HepG2 (cell line): Measurements from ENCODE around the gene PROC. TPM values are rescaled to one million over a fixed set of nuclear protein-coding genes. Genes with fewer than 3 reads are reported as not detected.
A peak's percentile ranks its signal among the peaks of the same experiment; 100 is the strongest.

Experiments used
- ATF1 ChIP-seq: IDR thresholded peaks from 2 replicates; pipeline ENCODE4 v1.6.1; 2016; ENCODE audit warnings: mild to moderate bottlenecking, control low read depth
- EEA1 ChIP-seq: sonication (generic); formaldehyde crosslinking; IDR thresholded peaks from 2 replicates; pipeline ENCODE4 v1.5.1; 2020; ENCODE audit warnings: mild to moderate bottlenecking, missing genetic modification reagents, borderline replicate concordance
- HNRNPUL1 ChIP-seq: fragments of 200-400 bp; formaldehyde crosslinking; IDR thresholded peaks from 2 replicates; pipeline ENCODE4 v1.6.1; 2017; ENCODE audit warnings: low read depth, mild to moderate bottlenecking, low read length, moderate library complexity
- NCOR1 ChIP-seq: fragments of 200-600 bp; sonication (generic); IDR thresholded peaks from 2 replicates; pipeline ENCODE4 v1.7.0; 2017; ENCODE audit warnings: antibody characterized with exemption, low read length, borderline replicate concordance
- NFE2 ChIP-seq: sonication (generic); formaldehyde crosslinking; IDR thresholded peaks from 2 replicates; pipeline ENCODE4 v1.4.0; 2020; ENCODE audit warnings: missing genetic modification reagents
- PHF20 ChIP-seq: sonication (generic); formaldehyde crosslinking; IDR thresholded peaks from 2 replicates; pipeline ENCODE4 v1.5.0; 2020; ENCODE audit warnings: mild to moderate bottlenecking, missing genetic modification reagents
- STAG1 ChIP-seq: sonication (generic); formaldehyde crosslinking; IDR thresholded peaks from 2 replicates; pipeline ENCODE4 v1.4.0; 2020; ENCODE audit warnings: missing genetic modification reagents
- TARDBP ChIP-seq: sonication (generic); formaldehyde crosslinking; IDR thresholded peaks from 2 replicates; pipeline ENCODE4 v1.8.0; 2022; ENCODE audit warnings: mild to moderate bottlenecking, missing genetic modification reagents
- ZFX ChIP-seq: sonication (generic); formaldehyde crosslinking; IDR thresholded peaks from 2 replicates; pipeline ENCODE4 v1.4.0; 2020; ENCODE audit warnings: mild to moderate bottlenecking, low read depth, missing genetic modification reagents, moderate library complexity
- ZNF451 ChIP-seq: sonication (generic); formaldehyde crosslinking; IDR thresholded peaks from 2 replicates; pipeline ENCODE4 v1.5.0; 2020; ENCODE audit warnings: mild to moderate bottlenecking, missing genetic modification reagents
- ZNF558 ChIP-seq: sonication (generic); formaldehyde crosslinking; IDR thresholded peaks from 2 replicates; pipeline ENCODE4 v1.9.0; 2022; ENCODE audit warnings: mild to moderate bottlenecking, missing genetic modification reagents, borderline replicate concordance
- polyA plus RNA-seq, 8 experiments: library from polyadenylated mRNA; depleted of rRNA in 3 of 8; stranded (reverse) in 7 of 8; unstranded in 1 of 8; fragments of >200 nt; fragmentation: Illumina TruSeq in 4 of 8; extraction: Trizol in 4 of 8; gene quantifications; 2 replicates each; pipeline versions ENCODE4 v1.2.1 to v1.2.3, GENCODE V29; 2011 to 2016; ENCODE audit warnings: low read depth in 4 of 8, missing spikeins in 1 of 8, mixed read lengths in 1 of 8; ENCODE audit not compliant: insufficient read depth in 1 of 8
- total RNA-seq, 5 experiments: library from RNA; depleted of rRNA; stranded (reverse); fragments of >200 nt; fragmentation: Illumina TruSeq; extraction: Trizol; gene quantifications; 2 replicates each; pipeline ENCODE4 v1.2.3, GENCODE V29; 2016; ENCODE audit warnings: low read depth in 1 of 5
- TF ChIP-seq, protein P1 (sequence below): sonication (generic); formaldehyde crosslinking; IDR thresholded peaks from 2 replicates; pipeline ENCODE4 v1.5.1; 2020; ENCODE audit warnings: missing genetic modification reagents, mild to moderate bottlenecking, borderline replicate concordance
- TF ChIP-seq, protein P2 (sequence below): sonication (generic); formaldehyde crosslinking; IDR thresholded peaks from 2 replicates; pipeline ENCODE4 v1.8.0; 2022; ENCODE audit warnings: mild to moderate bottlenecking, missing genetic modification reagents
- TF ChIP-seq, protein P3 (sequence below): sonication (generic); formaldehyde crosslinking; IDR thresholded peaks from 2 replicates; pipeline ENCODE4 v1.9.0; 2021; ENCODE audit warnings: missing genetic modification reagents, borderline replicate concordance
- TF ChIP-seq, protein P4 (sequence below): sonication (generic); formaldehyde crosslinking; IDR thresholded peaks from 2 replicates; pipeline ENCODE4 v1.4.0; 2020; ENCODE audit warnings: missing genetic modification reagents, mild to moderate bottlenecking, borderline replicate concordance
- TF ChIP-seq, protein P5 (sequence below): sonication (generic); formaldehyde crosslinking; IDR thresholded peaks from 2 replicates; pipeline ENCODE4 v1.4.0; 2020; ENCODE audit warnings: missing genetic modification reagents, borderline replicate concordance
- TF ChIP-seq, protein P6 (sequence below): IDR thresholded peaks from 2 replicates; pipeline ENCODE4 v1.6.1; 2012; ENCODE audit warnings: low read length, improper control_type of control experiment

The PROC gene
- total and polyA plus RNA-seq, 2 of the 13 experiments (the other 11 are each of a cell fraction or from before 2014, with no cell fraction given): 134 to 185 TPM

DNA sequence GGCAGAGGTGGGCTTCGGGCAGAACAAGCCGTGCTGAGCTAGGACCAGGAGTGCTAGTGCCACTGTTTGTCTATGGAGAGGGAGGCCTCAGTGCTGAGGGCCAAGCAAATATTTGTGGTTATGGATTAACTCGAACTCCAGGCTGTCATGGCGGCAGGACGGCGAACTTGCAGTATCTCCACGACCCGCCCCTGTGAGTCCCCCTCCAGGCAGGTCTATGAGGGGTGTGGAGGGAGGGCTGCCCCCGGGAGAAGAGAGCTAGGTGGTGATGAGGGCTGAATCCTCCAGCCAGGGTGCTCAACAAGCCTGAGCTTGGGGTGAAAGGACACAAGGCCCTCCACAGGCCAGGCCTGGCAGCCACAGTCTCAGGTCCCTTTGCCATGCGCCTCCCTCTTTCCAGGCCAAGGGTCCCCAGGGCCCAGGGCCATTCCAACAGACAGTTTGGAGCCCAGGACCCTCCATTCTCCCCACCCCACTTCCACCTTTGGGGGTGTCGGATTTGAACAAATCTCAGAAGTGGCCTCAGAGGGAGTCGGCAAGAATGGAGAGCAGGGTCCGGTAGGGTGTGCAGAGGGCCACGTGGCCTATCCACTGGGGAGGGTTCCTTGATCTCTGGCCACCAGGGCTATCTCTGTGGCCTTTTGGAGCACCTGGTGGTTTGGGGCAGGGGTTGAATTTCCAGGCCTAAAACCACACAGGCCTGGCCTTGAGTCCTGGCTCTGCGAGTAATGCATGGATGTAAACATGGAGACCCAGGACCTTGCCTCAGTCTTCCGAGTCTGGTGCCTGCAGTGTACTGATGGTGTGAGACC, at the start of gene PROC (continued):
- TF ChIP-seq, protein P1, sequence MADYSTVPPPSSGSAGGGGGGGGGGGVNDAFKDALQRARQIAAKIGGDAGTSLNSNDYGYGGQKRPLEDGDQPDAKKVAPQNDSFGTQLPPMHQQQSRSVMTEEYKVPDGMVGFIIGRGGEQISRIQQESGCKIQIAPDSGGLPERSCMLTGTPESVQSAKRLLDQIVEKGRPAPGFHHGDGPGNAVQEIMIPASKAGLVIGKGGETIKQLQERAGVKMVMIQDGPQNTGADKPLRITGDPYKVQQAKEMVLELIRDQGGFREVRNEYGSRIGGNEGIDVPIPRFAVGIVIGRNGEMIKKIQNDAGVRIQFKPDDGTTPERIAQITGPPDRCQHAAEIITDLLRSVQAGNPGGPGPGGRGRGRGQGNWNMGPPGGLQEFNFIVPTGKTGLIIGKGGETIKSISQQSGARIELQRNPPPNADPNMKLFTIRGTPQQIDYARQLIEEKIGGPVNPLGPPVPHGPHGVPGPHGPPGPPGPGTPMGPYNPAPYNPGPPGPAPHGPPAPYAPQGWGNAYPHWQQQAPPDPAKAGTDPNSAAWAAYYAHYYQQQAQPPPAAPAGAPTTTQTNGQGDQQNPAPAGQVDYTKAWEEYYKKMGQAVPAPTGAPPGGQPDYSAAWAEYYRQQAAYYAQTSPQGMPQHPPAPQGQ (CRISPR knock-in tag): no peak
- TF ChIP-seq PHF20 (CRISPR knock-in tag) (peak; percentile 69; the same call in 1 of the 2 replicates), ATF1 (no peak), NCOR1 (peak; percentile 80), HNRNPUL1 (no peak), ZNF451 (CRISPR knock-in tag) (peak; percentile 88), EEA1 (CRISPR knock-in tag) (0 out of 2 replicates have a peak, but pooled peaks have one; percentile 40), STAG1 (CRISPR knock-in tag) (peak; percentile 27), TARDBP (CRISPR knock-in tag) (peak; percentile 82; the same call in 1 of the 2 replicates), ZFX (peak; percentile 100), NFE2 (no peak), ZNF558 (CRISPR knock-in tag) (peak; percentile 93; the same call in 1 of the 2 replicates)
- TF ChIP-seq, protein P2, sequence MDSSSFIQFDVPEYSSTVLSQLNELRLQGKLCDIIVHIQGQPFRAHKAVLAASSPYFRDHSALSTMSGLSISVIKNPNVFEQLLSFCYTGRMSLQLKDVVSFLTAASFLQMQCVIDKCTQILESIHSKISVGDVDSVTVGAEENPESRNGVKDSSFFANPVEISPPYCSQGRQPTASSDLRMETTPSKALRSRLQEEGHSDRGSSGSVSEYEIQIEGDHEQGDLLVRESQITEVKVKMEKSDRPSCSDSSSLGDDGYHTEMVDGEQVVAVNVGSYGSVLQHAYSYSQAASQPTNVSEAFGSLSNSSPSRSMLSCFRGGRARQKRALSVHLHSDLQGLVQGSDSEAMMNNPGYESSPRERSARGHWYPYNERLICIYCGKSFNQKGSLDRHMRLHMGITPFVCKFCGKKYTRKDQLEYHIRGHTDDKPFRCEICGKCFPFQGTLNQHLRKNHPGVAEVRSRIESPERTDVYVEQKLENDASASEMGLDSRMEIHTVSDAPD: no peak; the same call in 1 of the 2 replicates
- TF ChIP-seq, protein P3, sequence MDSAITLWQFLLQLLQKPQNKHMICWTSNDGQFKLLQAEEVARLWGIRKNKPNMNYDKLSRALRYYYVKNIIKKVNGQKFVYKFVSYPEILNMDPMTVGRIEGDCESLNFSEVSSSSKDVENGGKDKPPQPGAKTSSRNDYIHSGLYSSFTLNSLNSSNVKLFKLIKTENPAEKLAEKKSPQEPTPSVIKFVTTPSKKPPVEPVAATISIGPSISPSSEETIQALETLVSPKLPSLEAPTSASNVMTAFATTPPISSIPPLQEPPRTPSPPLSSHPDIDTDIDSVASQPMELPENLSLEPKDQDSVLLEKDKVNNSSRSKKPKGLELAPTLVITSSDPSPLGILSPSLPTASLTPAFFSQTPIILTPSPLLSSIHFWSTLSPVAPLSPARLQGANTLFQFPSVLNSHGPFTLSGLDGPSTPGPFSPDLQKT (CRISPR knock-in tag): no peak
- TF ChIP-seq, protein P4, sequence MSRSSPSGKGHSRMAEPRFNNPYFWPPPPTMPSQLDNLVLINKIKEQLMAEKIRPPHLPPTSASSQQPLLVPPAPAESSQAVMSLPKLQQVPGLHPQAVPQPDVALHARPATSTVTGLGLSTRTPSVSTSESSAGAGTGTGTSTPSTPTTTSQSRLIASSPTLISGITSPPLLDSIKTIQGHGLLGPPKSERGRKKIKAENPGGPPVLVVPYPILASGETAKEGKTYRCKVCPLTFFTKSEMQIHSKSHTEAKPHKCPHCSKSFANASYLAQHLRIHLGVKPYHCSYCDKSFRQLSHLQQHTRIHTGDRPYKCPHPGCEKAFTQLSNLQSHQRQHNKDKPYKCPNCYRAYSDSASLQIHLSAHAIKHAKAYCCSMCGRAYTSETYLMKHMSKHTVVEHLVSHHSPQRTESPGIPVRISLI (CRISPR knock-in tag): 0 out of 2 replicates have a peak, but pooled peaks have one; percentile 34
- TF ChIP-seq, protein P5, sequence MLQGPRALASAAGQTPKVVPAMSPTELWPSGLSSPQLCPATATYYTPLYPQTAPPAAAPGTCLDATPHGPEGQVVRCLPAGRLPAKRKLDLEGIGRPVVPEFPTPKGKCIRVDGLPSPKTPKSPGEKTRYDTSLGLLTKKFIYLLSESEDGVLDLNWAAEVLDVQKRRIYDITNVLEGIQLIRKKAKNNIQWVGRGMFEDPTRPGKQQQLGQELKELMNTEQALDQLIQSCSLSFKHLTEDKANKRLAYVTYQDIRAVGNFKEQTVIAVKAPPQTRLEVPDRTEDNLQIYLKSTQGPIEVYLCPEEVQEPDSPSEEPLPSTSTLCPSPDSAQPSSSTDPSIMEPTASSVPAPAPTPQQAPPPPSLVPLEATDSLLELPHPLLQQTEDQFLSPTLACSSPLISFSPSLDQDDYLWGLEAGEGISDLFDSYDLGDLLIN (CRISPR knock-in tag): 0 out of 2 replicates have a peak, but pooled peaks have one; percentile 25
- TF ChIP-seq, protein P6, sequence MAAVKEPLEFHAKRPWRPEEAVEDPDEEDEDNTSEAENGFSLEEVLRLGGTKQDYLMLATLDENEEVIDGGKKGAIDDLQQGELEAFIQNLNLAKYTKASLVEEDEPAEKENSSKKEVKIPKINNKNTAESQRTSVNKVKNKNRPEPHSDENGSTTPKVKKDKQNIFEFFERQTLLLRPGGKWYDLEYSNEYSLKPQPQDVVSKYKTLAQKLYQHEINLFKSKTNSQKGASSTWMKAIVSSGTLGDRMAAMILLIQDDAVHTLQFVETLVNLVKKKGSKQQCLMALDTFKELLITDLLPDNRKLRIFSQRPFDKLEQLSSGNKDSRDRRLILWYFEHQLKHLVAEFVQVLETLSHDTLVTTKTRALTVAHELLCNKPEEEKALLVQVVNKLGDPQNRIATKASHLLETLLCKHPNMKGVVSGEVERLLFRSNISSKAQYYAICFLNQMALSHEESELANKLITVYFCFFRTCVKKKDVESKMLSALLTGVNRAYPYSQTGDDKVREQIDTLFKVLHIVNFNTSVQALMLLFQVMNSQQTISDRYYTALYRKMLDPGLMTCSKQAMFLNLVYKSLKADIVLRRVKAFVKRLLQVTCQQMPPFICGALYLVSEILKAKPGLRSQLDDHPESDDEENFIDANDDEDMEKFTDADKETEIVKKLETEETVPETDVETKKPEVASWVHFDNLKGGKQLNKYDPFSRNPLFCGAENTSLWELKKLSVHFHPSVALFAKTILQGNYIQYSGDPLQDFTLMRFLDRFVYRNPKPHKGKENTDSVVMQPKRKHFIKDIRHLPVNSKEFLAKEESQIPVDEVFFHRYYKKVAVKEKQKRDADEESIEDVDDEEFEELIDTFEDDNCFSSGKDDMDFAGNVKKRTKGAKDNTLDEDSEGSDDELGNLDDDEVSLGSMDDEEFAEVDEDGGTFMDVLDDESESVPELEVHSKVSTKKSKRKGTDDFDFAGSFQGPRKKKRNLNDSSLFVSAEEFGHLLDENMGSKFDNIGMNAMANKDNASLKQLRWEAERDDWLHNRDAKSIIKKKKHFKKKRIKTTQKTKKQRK: no peak
